ENCODE measurements around the gene ZDHHC14.
"Not testable (repeated sequence)": the region's sequence is repeated elsewhere in the genome, so short reads cannot be mapped to it uniquely, and the experiment has no call there.

ZDHHC14 gene

DNA sequence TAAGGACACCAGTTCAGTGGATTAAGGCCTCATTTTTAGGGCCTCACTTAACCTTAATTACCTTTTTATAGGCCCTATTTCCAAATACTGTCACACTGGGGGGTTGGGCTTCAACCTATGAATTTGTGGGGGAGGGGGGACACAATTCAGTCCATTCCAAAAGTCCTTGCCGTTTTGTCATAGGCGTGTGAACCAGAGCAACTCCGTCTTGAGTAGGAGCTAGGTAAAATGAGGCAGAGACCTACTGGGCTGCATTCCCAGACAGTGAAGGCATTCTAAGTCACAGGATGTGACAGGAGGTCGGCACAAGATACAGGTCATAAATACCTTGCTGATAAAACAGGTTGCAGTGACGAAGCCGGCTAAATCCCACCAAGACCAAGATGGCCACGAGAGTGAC, 328.6 kb downstream of the ZDHHC14 start:
- no peak for DNase-seq

GRCh38 chr6:157710604-157711003, 329.6 kb downstream of the ZDHHC14 start:
- no peak for DNase-seq

DNA sequence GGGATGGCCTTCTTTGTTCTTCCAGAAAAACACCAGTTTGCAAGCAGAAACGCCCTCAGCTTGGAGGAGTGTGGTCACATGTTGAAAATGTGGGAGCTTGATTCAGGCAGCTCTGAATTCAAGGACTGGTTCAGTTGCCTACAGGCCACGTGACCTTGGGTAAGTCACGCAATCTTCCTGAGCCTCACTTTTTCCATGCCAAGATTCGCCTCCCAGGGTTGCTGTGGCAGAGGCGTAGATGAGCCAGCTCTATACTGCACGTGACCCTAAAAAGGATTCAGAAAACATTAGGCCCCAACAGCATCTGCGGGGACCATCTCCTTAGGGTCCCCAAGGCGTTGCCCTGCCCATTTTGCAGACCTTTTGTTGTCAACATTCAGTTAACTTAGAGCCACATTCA, 330.1 kb downstream of the ZDHHC14 start:
- no peak for DNase-seq

GRCh38 chr6:157712585-157713295, 331.8 kb downstream of the ZDHHC14 start:
- DNase-seq: no peak

- no peak for DNase-seq
Observed at GRCh38 chr6:157713451-157714152, 332.6 kb downstream of the ZDHHC14 start.

GRCh38 chr6:157714153-157714490, 333.1 kb downstream of the ZDHHC14 start:
- peak; percentile 8 for DNase-seq

- no peak for DNase-seq
Observed at GRCh38 chr6:157715728-157716164, 334.8 kb downstream of the ZDHHC14 start.

- DNase-seq: peak; percentile 24
Observed at GRCh38 chr6:157716251-157716995, 335.4 kb downstream of the ZDHHC14 start.

DNA sequence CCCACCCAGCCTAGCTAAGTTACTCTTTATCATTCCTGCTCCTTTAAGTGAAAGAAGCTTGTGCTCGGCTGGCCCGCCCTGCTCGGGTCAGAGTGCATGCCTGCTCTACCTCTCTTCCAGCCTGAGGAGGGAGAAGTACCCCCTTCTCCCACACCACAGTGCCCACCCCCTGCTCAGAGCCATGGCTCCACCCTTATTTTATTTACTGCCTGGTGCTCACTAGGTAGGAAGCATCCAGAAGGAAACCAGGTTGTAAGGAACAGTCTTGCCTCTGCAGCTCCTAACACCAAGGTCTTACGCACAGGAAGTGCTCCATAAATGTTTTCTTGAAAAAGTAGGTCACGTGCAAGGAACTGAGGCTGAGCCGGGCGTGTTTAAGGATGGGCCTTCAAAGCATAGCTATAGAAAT, 336.4 kb downstream of the ZDHHC14 start:
- DNase-seq: no peak

DNA sequence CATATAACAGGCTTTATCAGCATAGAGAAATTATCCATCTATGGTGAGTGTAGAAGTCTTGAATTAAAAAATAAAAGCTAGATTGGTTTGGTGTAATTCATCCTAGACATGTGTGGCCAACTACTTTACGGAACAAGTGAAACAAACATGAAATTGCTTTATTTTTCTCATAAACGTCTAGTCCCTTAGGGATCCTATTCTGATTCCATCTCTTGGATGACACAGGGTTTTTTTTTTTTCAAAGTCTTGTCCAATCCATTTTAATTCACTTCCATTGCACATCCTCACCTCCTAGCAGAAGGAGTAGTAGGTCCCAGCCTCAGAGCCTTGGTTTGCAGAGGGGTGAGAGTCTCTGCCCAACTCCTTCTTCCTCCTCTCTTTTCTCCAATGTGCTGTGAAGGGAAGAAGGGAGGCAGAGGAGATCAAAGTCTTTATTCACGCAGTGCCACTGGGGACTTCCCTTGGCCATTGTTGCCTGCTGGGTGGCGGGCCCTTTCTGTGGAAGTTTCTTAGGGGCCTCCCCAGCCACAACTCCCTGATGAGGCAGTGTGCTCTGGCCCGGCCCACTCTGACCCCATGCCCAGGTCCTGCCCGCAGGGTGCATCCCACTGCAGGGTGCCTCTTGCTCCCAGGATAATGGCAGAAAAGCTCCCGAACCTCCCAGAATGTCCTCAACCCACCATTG, 337.7 kb downstream of the ZDHHC14 start:
- no peak for DNase-seq

GRCh38 chr6:157720964-157721363, 340.0 kb downstream of the ZDHHC14 start:
- DNase-seq: not testable (repeated sequence)

DNA sequence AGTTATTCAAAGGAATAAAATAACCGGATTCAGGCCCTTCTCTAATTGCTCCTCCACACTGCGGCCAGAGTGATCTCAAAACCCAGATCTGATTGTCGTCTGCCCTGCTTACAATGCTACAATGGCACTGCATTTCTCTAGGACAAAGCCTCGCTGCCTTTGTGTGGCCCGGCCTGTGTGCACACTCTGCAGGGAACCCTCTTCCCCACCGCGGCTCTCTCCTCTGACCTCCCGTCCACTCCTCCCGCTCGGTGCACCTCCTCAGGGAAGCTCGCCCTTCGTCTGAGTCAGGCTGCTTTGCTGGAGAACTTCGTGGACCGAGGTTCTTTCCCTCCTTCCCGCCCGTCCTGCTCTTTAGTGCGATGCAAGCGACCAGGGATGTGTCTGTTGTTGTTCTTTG, 340.4 kb downstream of the ZDHHC14 start:
- DNase-seq: no peak

- no peak for DNase-seq
Observed at GRCh38 chr6:157721830-157722229, 340.8 kb downstream of the ZDHHC14 start.

- no peak for DNase-seq
Observed at GRCh38 chr6:157723376-157723775, 342.4 kb downstream of the ZDHHC14 start.

DNA sequence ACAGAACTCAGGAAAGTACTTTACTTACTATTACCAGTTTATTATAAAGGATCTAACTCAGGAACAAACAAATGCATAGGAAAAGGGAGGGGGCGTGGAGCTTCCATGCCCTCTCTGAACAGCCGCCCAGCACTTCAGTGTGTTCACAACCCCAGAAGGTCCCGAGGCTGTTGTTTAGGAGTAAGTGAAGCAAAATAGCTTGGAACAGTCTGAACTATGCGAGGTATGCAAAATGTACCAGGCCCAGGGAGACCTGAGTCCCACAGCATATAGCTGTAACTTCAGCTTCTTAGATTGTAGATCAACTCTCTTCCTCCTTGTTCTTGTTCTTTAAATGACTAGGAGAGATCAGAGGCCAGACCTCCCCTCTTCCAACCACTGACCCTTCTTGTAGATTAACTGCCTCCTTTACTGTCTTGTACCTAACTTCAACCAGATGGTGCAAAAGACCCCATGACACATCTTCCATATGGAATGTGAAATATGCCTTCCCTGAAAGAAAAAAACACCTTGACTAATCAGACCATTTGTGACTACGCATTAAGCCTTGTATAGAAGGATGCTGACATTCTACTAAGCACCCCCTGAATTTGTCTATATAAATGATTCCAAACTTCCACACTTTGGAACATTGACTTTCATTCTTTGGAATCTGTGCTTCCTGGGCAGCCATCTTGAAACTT, 343.3 kb downstream of the ZDHHC14 start:
- DNase-seq: no peak

DNA sequence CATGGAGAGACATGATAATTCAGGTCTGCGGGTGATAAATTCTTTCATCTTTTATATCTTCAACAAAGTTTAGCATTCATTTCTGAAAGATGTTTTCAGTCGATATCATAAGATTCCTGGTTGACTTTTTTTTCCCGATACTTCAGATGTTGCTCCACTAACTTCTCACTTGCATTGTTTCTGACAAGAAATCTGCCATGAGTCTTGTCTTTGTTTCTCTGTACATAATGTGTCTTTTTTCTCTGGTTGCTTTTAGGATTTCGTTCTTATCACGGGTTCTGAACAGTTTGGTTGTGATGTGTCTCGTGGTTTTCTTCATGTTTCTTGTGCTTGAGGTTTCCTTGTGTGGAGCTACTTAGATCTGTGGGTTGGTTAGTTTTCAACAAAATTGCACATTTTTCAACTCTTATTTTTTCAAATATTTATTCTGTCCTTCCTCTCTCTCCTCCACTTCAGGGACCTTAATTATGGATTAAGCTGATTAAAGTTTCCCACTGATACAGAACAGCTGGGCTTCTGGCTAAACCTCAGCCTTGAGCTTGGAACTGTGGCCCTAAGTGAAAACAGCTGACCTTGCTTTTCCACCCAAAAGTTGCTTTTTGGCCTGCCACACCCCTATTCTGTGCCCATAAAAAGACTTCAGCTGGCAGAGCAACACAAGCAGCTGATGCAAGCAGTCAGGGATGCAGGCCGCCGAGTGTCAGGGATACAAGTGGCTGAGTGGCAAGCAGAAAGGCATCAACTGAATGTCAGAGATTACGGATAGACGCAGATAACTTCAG, 344.2 kb downstream of the ZDHHC14 start:
- DNase-seq: no peak

GRCh38 chr6:157725836-157726235, 344.8 kb downstream of the ZDHHC14 start:
- no peak for DNase-seq

DNA sequence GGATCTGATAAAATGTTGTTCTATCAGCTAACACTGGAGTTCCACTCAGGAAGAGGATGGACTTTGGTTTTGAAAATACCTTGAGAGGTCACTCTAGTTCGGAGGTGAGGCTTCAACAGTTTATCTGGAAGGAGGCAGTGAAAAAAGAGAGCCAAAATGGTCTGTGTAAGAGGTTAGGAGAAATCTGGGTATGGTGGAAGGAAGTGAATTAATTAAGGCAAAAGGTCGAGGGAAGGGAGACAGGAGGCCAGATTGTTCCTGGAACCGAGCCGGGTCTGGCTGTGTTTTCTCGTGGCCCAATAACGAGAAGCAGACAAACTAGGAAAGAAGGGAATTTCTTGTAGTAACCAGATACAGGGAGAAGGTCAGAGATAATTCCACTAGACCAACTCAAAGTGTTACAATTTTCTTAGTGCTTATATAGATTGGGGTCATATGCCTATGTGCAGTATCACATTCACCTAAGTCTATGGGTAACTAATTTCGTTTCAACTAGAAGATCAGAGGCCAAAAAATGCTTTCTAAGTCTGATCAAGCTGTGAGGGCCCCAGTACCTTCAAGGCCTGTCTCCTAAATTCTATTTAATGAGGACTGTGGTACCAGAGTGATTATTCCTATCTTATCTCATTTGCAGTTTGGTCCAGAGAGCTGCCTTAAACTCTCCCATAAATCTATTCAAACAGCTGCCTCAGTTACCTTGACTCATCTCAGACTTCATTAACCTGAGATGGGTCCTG, 346.1 kb downstream of the ZDHHC14 start:
- DNase-seq: no peak

All from kidney glomerular epithelial cell (primary cell).